Choroid plexus epithelial cell (primary cell): Measurements from ENCODE around the gene TLNRD1.

Experiments
- DNase-seq: peaks from one replicate; pipeline ENCODE4 v3.0.0-alpha.2; 2010; ENCODE audit warnings: low read depth
- H3K4me3 ChIP-seq: 2 replicates; pipeline ENCODE4 v1.5.1; 2011; ENCODE audit warnings: low read depth, mild to moderate bottlenecking, control low read depth, low read length, moderate library complexity
- TF ChIP-seq, protein P1 (sequence below): conservative IDR thresholded peaks from 2 replicates; pipeline ENCODE4 v1.5.1; 2011; ENCODE audit warnings: low read depth, mild to moderate bottlenecking, control low read depth, inconsistent platforms, low read length, moderate library complexity

TLNRD1 gene

DNA sequence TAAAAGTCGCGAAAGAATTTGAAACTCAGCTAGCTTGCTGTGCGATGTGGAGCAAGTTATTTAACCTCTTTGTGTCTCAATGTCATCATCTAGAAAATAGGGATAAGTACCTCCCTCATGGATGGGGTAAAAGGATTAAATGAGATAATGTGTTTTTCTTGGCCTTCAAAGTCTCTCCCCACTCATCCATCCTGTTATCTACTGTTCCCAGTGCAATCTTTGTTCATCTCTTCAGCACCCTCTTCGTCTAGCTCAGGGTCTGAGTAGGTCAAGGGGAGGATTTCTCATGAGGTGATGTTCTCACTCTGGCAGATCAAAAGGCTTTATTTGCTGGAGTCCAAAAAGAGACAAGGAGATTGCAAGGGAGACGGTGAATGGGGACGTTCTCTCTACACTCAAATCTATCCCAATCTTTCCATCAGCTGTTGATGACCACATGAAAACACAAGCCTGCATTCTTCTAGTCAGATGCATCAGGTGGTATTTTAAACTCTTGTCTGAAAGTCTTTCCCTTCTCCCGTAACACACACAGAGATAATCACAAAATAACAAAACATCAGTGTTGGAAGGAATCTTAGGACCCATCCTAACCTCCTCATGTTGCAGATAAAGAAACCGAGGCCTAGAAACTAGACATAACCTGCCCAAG is 12.5 kb upstream of the TLNRD1 start:
- peak overlapping the region; percentile 97 for H3K4me3 ChIP-seq
- DNase-seq: no peak
- TF ChIP-seq, protein P1, sequence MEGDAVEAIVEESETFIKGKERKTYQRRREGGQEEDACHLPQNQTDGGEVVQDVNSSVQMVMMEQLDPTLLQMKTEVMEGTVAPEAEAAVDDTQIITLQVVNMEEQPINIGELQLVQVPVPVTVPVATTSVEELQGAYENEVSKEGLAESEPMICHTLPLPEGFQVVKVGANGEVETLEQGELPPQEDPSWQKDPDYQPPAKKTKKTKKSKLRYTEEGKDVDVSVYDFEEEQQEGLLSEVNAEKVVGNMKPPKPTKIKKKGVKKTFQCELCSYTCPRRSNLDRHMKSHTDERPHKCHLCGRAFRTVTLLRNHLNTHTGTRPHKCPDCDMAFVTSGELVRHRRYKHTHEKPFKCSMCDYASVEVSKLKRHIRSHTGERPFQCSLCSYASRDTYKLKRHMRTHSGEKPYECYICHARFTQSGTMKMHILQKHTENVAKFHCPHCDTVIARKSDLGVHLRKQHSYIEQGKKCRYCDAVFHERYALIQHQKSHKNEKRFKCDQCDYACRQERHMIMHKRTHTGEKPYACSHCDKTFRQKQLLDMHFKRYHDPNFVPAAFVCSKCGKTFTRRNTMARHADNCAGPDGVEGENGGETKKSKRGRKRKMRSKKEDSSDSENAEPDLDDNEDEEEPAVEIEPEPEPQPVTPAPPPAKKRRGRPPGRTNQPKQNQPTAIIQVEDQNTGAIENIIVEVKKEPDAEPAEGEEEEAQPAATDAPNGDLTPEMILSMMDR: no peak

DNA sequence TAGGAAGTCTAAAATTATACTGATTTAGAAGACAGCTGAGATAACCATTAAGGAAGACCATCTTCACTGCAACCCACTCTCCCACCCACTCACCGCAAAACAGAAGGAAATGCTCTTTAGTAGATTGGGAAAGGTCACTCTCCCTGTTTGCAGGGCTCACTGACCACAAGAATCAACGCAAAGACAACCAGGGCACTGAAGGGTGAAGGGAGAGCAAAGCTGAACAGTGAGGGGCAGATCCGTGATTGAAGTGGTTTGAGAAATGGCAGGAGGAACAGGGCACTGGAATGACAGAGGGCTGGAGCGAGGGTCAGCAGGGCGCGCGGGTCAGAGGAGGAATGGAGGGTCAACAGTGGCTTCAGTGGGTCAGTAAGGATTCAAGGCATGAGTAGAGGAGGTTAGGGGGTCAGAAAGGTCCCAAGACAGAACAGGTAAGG is 11.6 kb upstream of the TLNRD1 start:
- TF ChIP-seq, protein P1: no peak
- peak overlapping the region; percentile 97 for H3K4me3 ChIP-seq
- no peak for DNase-seq

DNA sequence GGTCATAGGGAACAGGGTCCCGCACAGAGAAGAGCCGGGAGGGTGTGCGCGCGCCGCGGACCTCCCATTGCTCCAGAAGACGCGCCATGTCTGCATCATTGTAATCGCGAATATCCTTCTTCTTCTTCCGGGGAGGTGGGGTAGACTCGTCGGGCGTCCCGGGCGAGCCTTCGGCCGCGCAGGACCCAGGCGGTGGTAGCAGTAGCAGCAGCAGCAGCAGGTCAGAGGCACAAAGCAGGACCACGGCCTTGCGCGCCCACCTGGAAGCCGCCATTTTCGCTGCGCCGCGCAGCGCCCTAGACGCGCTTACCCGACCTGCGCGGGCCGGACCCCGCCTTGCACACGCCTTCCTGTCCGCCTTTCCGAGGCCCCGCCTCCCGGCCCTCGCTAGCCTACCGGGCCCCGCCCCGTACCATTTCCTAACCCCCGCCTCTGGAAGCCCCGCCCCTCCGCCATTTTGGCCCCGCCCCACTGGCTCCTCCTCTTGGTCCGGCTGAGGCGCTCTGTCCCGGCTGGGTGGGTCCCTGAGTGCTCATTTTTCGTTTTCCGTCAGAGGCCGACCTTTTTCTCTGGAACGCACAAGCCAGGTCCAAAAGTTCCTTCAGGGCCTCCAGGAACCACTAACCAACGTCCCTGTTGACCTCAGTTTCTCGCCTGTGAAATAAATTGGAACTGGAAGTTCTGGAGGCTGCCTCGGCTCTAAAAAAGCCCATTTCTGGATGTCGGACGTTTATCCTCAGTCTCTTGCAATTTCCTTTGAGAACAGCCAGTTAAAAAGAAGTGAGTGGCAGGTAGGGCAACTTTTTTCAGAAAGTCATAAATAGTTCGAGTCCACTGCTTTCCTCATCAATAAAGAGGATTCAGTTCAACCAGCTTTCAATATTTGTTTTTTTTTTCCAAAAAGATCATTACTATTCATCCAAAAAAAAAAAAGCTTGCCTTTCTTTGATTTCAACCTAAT is 10.9 kb upstream of the TLNRD1 start, which contains the start of gene MESD:
MESD (minus strand) TSS at position 302 of the 961 bp plus-strand sequence; CDS start at position 274, 28 bp downstream.
- peak within 1 kb of the TSS; percentile 97 for H3K4me3 ChIP-seq
- peak; percentile 97 for DNase-seq
- TF ChIP-seq, protein P1: no peak

DNA sequence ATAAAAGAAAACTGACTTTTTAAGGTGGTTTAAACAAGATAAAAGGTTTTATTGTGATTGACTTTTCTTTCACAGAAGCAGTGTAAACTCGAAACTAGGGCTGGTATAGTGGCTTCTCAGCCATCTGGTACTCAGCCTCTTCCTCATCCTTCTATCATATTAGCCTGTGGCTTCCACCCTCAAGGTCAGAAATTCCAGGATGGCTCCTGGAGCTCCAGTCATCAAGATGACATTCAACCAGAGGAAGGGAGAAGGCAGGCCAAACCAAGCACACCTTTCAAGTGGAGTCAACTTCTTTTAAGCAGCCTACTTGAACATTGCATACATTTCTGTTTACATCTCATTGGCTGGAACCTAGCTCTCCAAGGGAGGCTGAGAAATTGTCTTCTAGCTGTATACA is 9.8 kb upstream of the TLNRD1 start:
- DNase-seq: no peak
- TF ChIP-seq, protein P1: no peak
- no peak overlapping the region for H3K4me3 ChIP-seq

DNA sequence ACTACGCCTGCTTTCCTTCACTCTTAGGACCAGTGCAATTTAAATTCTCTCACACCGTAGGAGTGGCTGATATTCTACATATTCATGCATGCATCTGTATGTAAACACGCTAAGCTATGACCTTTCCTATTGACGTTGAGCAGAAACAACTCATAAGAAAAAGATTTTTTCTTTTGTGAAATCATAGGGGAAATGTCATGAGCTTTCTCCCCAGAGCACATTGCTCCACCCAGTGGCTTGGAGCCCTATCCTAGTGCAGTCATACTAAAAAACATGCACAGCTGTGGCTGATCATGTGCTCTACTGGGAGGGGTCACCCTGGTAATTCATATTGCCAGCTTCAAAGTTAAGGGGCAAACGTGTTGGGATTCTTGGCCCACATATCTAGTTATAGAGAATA is 9.3 kb upstream of the TLNRD1 start:
- TF ChIP-seq, protein P1: peak; percentile 30
- H3K4me3 ChIP-seq: no peak overlapping the region
- peak; percentile 72 for DNase-seq

DNA sequence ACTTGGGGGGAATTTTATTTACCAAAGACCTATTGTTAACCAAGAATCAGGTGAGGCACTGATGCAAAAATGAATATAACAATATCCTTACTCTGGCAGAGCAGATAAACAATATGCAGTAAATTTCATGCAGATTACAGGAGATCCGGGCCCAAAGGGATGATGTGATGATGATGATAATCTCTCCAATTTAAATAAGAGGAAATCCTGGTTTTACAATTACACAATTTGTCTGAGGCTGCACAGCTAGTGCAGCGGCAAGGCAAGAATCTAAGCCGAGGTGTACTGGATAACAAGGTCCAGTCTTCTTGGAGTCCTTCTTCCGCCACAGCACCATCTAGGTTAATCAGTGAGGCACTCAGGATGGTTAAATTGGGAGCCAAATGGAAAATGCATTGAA is 8.7 kb upstream of the TLNRD1 start:
- TF ChIP-seq, protein P1: no peak
- no peak for DNase-seq
- H3K4me3 ChIP-seq: no peak overlapping the region
